ENCODE measurements around the gene C5.

GRCh38 chr9:120904978-120905301 lies 145.1 kb downstream of the C5 start:
- TF ChIP-seq CTCF (IDR thresholded peaks at IDR 0.05), result no peak
- no peak for TF ChIP-seq EP300 (IDR thresholded peaks at IDR 0.05)
- no peak for TF ChIP-seq POLR2AphosphoS5 (IDR thresholded peaks at IDR 0.05)
- no peak for TF ChIP-seq POLR2A (IDR thresholded peaks at IDR 0.05)
